K562 (cell line): Measurements from ENCODE around the gene TOX3.

Experiments
- BACH1 ChIP-seq: fragments of 200-800 bp; sonication (Bioruptor generic); IDR thresholded peaks from 2 replicates; pipeline ENCODE4 v1.6.1; 2016; ENCODE audit warnings: missing genetic modification characterization, missing compliant biosample characterization
- CREB1 ChIP-seq, 2 experiments: sonication (generic) in 1 of 2; formaldehyde crosslinking in 1 of 2; IDR thresholded peaks; 2 replicates each; pipeline versions ENCODE4 v1.6.1 to v1.8.0; 2012 to 2022; ENCODE audit warnings: inconsistent platforms in 1 of 2, mild to moderate bottlenecking in 1 of 2, missing genetic modification reagents in 1 of 2, moderate library complexity in 1 of 2
- CREB5 ChIP-seq: fragments of 250-450 bp; sonication (Bioruptor Pico); IDR thresholded peaks from 2 replicates; pipeline ENCODE4 v1.5.0; 2020; ENCODE audit warnings: mild to moderate bottlenecking
- CTCF ChIP-seq, 3 experiments: IDR thresholded peaks in 2 of 3; conservative IDR thresholded peaks in 1 of 3; 2 replicates each; pipeline ENCODE4 v1.5.1; 2011 to 2012; ENCODE audit warnings: low read length in 3 of 3, mild to moderate bottlenecking in 3 of 3, control low read depth in 2 of 3, improper control_type of control experiment in 1 of 3, inconsistent platforms in 1 of 3, low read depth in 1 of 3, mixed read lengths in 1 of 3, moderate library complexity in 1 of 3; ENCODE audit not compliant: insufficient read depth in 2 of 3
- EZH2 ChIP-seq: IDR thresholded peaks from 2 replicates; pipeline ENCODE4 v1.6.1; 2012; ENCODE audit warnings: low read depth, mild to moderate bottlenecking, inconsistent platforms, low read length, borderline replicate concordance
- MXI1 ChIP-seq: IDR thresholded peaks from 2 replicates; pipeline ENCODE4 v1.6.1; 2011; ENCODE audit warnings: low read depth, mild to moderate bottlenecking, improper control_type of control experiment, low read length
- MYC ChIP-seq, 2 experiments: fragments of 250-450 bp in 1 of 2; sonication (Bioruptor Pico) in 1 of 2; IDR thresholded peaks; 2 replicates each; pipeline versions ENCODE4 v1.5.1 to v1.6.1; 2012 to 2021; ENCODE audit warnings: low read depth in 2 of 2, borderline replicate concordance in 1 of 2, improper control_type of control experiment in 1 of 2, low read length in 1 of 2, mild to moderate bottlenecking in 1 of 2, moderate library complexity in 1 of 2
- NCOR1 ChIP-seq: fragments of 450-650 bp; IDR thresholded peaks from 2 replicates; pipeline ENCODE4 v1.6.1; 2016; ENCODE audit warnings: mild to moderate bottlenecking, moderate library complexity
- POLR2A ChIP-seq: fragments of 450-650 bp; conservative IDR thresholded peaks from 2 replicates; pipeline ENCODE4 v1.6.1; 2016
- RCOR1 ChIP-seq, 2 experiments: IDR thresholded peaks; 2 replicates each; pipeline ENCODE4 v1.6.1; 2012; ENCODE audit warnings: low read depth in 2 of 2, low read length in 2 of 2, borderline replicate concordance in 1 of 2, improper control_type of control experiment in 1 of 2
- SRSF1 ChIP-seq: fragments of 200-400 bp; formaldehyde crosslinking; IDR thresholded peaks from 2 replicates; pipeline ENCODE4 v1.6.1; 2017; ENCODE audit warnings: mild to moderate bottlenecking, low read depth, low read length, moderate library complexity
- TEAD2 ChIP-seq: fragments of 450-650 bp; IDR thresholded peaks from 2 replicates; pipeline ENCODE4 v1.6.1; 2016; ENCODE audit warnings: missing genetic modification characterization, control low read depth, missing compliant biosample characterization
- ZNF644 ChIP-seq: fragments of 200-800 bp; sonication (Bioruptor generic); IDR thresholded peaks from 2 replicates; pipeline ENCODE4 v1.6.1; 2016; ENCODE audit warnings: low read depth, missing genetic modification characterization, missing compliant biosample characterization

GRCh38 chr16:52411011-52411410 is 135.9 kb downstream of the TOX3 start:
- no peak for TF ChIP-seq BACH1 (tag)
- TF ChIP-seq SRSF1 = no peak
- TF ChIP-seq CTCF (IDR thresholded peaks at IDR 0.05 in 2 of 3, conservative IDR thresholded peaks at IDR 0.05 in 1 of 3; ENCODE audit: insufficient read depth in 2 of 3, low read depth in 1 of 3, low read length in 3 of 3) = no peak
- TF ChIP-seq NCOR1 = no peak
- TF ChIP-seq EZH2 = no peak
- no peak for TF ChIP-seq POLR2A
- no peak for TF ChIP-seq TEAD2
- TF ChIP-seq RCOR1 (IDR thresholded peaks at IDR 0.05; ENCODE audit: borderline replicate concordance in 1 of 2, low read depth in 2 of 2, low read length in 2 of 2) = no peak
- TF ChIP-seq MYC (IDR thresholded peaks at IDR 0.05; ENCODE audit: low read depth, low read length) = no peak
- no peak for TF ChIP-seq MYC (CRISPR knock-in tag; IDR thresholded peaks at IDR 0.05; ENCODE audit: borderline replicate concordance, low read depth)
- no peak for TF ChIP-seq ZNF644 (tag)
- TF ChIP-seq CREB5 (CRISPR knock-in tag) = no peak
- no peak for TF ChIP-seq CREB1 (IDR thresholded peaks at IDR 0.05)
- TF ChIP-seq CREB1 (CRISPR knock-in tag; IDR thresholded peaks at IDR 0.05) = no peak
- no peak for TF ChIP-seq MXI1
